ENCODE results near the gene PCDH9. TPM values are rescaled to one million over a fixed set of nuclear protein-coding genes. Genes with fewer than 3 reads are reported as not detected.

Gene PCDH9
- total RNA-seq, 4 donors from 2014 or later: 0.64 to 1.1 (median 0.82) TPM

DNA sequence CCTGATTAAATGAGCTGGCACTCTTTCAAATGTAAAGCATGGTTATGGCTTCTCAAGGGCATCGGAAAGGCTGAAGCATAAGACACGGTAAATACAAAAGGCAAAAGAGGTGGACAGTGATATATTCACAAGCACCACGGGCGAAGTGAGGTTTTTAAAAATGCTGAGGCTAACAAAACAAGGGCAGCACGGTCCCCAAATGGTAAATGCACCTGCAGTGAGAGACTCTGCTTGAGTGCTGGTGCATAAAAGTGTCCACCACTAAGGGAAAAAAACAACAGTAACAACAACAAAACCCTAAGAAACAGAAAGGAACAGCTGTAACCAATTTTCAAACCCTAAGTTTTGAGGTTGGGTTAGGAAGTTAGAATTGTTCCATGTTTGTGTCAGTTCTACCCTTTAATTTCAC is 234.9 kb downstream of the PCDH9 start:
- WGBS: 85% methylated on average over 5 of the region's 5 CpGs
- no peak overlapping the region for H3K27ac ChIP-seq
- H3K9me3 ChIP-seq: no peaks in the 10 kb centered on the region
- H3K36me3 ChIP-seq: no peaks in the 10 kb centered on the region
- no peak overlapping the region for H3K4me3 ChIP-seq
- DNase-seq (ENCODE audit: low spot score in 2 of 2): no peak
- peaks cover 6% of the 10 kb centered on the region for H3K4me1 ChIP-seq
- TF ChIP-seq, protein P1, sequence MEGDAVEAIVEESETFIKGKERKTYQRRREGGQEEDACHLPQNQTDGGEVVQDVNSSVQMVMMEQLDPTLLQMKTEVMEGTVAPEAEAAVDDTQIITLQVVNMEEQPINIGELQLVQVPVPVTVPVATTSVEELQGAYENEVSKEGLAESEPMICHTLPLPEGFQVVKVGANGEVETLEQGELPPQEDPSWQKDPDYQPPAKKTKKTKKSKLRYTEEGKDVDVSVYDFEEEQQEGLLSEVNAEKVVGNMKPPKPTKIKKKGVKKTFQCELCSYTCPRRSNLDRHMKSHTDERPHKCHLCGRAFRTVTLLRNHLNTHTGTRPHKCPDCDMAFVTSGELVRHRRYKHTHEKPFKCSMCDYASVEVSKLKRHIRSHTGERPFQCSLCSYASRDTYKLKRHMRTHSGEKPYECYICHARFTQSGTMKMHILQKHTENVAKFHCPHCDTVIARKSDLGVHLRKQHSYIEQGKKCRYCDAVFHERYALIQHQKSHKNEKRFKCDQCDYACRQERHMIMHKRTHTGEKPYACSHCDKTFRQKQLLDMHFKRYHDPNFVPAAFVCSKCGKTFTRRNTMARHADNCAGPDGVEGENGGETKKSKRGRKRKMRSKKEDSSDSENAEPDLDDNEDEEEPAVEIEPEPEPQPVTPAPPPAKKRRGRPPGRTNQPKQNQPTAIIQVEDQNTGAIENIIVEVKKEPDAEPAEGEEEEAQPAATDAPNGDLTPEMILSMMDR (IDR thresholded peaks at IDR 0.05): no peak
- TF ChIP-seq POLR2AphosphoS5 (IDR thresholded peaks at IDR 0.05) (no peak), POLR2A (IDR thresholded peaks at IDR 0.05) (no peak), EP300 (IDR thresholded peaks at IDR 0.05) (no peak)
- H3K27me3 ChIP-seq: no peaks in the 10 kb centered on the region

DNA sequence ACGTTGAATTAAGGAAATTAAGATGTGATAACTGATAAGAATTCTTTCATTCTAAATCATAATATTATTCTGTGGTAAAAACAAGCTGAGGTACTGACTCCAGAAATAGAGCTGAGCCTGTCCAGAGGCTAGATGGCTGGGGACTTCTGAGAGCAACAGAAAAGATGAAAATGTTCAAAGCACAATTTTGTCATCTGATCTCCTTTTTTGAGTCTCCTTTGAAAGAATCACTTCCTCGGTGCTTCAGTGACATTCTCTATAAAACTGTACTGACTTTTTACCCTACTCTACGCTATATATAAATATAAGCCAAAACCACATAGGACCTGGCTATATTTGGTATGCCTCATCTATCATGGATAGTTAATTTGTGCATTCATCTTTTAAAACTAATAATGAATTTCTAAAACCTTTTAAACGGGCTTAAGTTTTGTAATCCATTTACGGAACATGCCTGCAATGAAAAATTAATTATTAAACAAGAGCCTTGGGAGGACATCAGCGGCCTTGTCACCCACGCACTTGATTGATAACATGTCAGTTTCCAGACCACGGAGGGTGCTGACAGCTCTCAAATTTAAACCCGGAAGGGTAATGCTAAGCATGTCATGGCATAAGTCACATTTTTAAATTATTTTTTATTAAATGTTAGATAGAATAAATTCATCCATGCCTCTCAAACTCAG is 235.5 kb downstream of the PCDH9 start:
- Histone ChIP-seq H3K9me3 (no peaks in the 10 kb centered on the region), H3K27me3 (no peaks in the 10 kb centered on the region), H3K4me3 (peak overlapping the region; percentile 27), H3K4me1 (peaks cover 6% of the 10 kb centered on the region), H3K36me3 (no peaks in the 10 kb centered on the region), H3K27ac (no peak overlapping the region)
- DNase-seq (ENCODE audit: low spot score in 2 of 2): no peak
- TF ChIP-seq, protein P1 (IDR thresholded peaks at IDR 0.05): no peak
- no peak for TF ChIP-seq POLR2A (IDR thresholded peaks at IDR 0.05)
- TF ChIP-seq POLR2AphosphoS5 (IDR thresholded peaks at IDR 0.05): no peak
- TF ChIP-seq EP300 (IDR thresholded peaks at IDR 0.05): no peak
- WGBS: 58% methylated on average over 9 of the region's 9 CpGs

DNA sequence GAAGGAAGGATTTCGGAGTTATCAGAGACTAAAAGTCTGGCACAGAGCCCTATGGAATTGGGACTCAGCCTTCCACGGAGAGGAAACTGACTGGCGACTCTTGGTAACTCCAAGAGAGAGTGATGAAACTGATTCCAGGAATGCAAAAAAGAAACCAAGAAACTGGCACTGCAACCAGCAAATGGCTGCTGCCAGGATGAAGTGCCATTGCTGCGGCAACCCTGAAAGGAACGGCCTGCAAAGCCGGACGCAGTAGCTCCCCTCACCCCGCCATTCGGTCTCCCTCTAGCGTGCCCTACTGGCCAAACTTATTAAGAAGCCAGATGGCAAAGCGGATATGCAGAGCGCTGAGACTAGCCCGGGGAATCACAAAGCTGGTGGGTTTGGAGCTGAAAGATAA is 236.0 kb downstream of the PCDH9 start:
- peaks cover 6% of the 10 kb centered on the region for H3K4me1 ChIP-seq
- DNase-seq (ENCODE audit: low spot score in 2 of 2): peak; percentile 59 to 75
- TF ChIP-seq EP300 (IDR thresholded peaks at IDR 0.05) (no peak), POLR2AphosphoS5 (IDR thresholded peaks at IDR 0.05) (no peak), POLR2A (IDR thresholded peaks at IDR 0.05) (no peak)
- TF ChIP-seq, protein P1 (IDR thresholded peaks at IDR 0.05): no peak
- WGBS: 27% methylated on average over 13 of the region's 13 CpGs
- H3K4me3 ChIP-seq: peak overlapping the region; percentile 27
- H3K9me3 ChIP-seq: no peaks in the 10 kb centered on the region
- H3K27ac ChIP-seq: no peak overlapping the region
- H3K36me3 ChIP-seq: no peaks in the 10 kb centered on the region
- no peaks in the 10 kb centered on the region for H3K27me3 ChIP-seq

DNA sequence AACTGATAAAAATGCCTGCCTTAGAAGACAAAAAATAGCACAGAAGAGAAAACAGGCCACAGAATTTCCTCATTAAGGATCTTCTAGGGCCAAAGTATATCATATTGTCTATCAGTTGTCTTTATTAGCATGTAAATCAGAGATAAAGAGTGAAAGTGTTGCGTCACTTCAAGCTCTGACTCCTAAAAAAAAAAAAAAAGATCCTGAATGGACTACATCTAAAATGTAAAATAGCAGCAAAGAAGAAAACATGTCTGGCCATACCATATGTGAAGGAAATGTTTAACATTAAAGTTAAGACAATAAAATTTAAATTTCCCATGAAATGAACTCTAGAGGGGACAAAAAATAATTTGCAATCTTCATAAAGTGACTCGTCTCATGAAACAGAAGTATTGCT is 237.4 kb downstream of the PCDH9 start:
- Histone ChIP-seq H3K27me3 (no peaks in the 10 kb centered on the region), H3K36me3 (no peaks in the 10 kb centered on the region), H3K9me3 (no peaks in the 10 kb centered on the region), H3K4me1 (peaks cover 6% of the 10 kb centered on the region), H3K27ac (no peak overlapping the region), H3K4me3 (no peak overlapping the region)
- DNase-seq (ENCODE audit: low spot score in 2 of 2): no peak
- TF ChIP-seq EP300 (IDR thresholded peaks at IDR 0.05) (no peak), POLR2A (IDR thresholded peaks at IDR 0.05) (no peak), POLR2AphosphoS5 (IDR thresholded peaks at IDR 0.05) (no peak)
- TF ChIP-seq, protein P1 (IDR thresholded peaks at IDR 0.05): no peak
- WGBS: 78% methylated on average over 2 of the region's 2 CpGs

DNA sequence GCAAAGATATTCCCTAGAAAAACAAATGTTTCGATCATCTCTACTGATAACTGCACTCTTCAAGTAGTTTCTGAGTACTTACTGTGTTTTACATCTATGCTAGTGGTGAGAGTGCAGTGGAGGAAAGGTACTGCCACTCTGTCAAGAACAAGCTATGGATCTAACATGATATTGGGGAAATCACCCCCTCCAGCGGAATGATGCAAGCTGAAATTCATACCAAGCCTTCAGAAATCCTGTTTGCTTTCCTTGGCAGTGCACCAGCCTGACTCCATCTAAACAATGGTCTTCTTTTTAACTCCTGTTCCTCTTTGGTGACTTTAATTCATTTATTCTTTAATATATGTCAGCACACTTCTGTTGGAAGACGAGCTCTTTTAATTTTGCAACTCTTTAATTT is 238.0 kb downstream of the PCDH9 start:
- Histone ChIP-seq H3K27ac (no peak overlapping the region), H3K4me3 (no peak overlapping the region), H3K27me3 (no peaks in the 10 kb centered on the region), H3K36me3 (no peaks in the 10 kb centered on the region), H3K9me3 (no peaks in the 10 kb centered on the region), H3K4me1 (peaks cover 6% of the 10 kb centered on the region)
- no peak for TF ChIP-seq POLR2AphosphoS5 (IDR thresholded peaks at IDR 0.05)
- TF ChIP-seq, protein P1 (IDR thresholded peaks at IDR 0.05): no peak
- no peak for TF ChIP-seq EP300 (IDR thresholded peaks at IDR 0.05)
- TF ChIP-seq POLR2A (IDR thresholded peaks at IDR 0.05): no peak
- WGBS: 72% methylated on average over 3 of the region's 3 CpGs
- no peak for DNase-seq (ENCODE audit: low spot score in 2 of 2)

Data from suprapubic skin (tissue), 4 donors.